Endodermal cell (in vitro differentiated cells): ENCODE measurements around the gene PAEP. TPM values are rescaled to one million over a fixed set of nuclear protein-coding genes. Genes with fewer than 3 reads are reported as not detected.

ENCODE experiments used
- DNase-seq: peaks from one replicate; pipeline ENCODE4 v3.0.0-alpha.2; 2017
- H3K27ac ChIP-seq: 2 replicates; pipeline ENCODE4 v1.5.1; 2013; ENCODE audit warnings: mild to moderate bottlenecking, low read depth, low read length, moderate library complexity
- H3K27me3 ChIP-seq: 2 replicates; pipeline ENCODE4 v1.6.1; 2013; ENCODE audit warnings: mild to moderate bottlenecking, low read length, moderate library complexity; ENCODE audit not compliant: insufficient read depth, control insufficient read depth, poor library complexity, severe bottlenecking
- H3K36me3 ChIP-seq: 2 replicates; pipeline ENCODE4 v1.7.0; 2013; ENCODE audit warnings: mild to moderate bottlenecking, low read length, moderate library complexity; ENCODE audit not compliant: control insufficient read depth, insufficient read depth
- H3K4me1 ChIP-seq: one replicate; pipeline ENCODE4 v1.7.0; 2013; ENCODE audit warnings: low read length; ENCODE audit not compliant: control insufficient read depth, insufficient read depth
- H3K4me3 ChIP-seq: 2 replicates; pipeline ENCODE4 v1.5.1; 2013; ENCODE audit warnings: mild to moderate bottlenecking, low read length, moderate library complexity
- H3K9ac ChIP-seq: 2 replicates; pipeline ENCODE4 v1.6.1; 2013; ENCODE audit warnings: mild to moderate bottlenecking, low read length, moderate library complexity; ENCODE audit not compliant: poor library complexity, severe bottlenecking; ENCODE audit errors: extremely low read depth
- H3K9me3 ChIP-seq: 2 replicates; pipeline ENCODE4 v1.6.1; 2013; ENCODE audit warnings: mild to moderate bottlenecking, low read length, moderate library complexity; ENCODE audit not compliant: control insufficient read depth
- H3K27ac Mint-ChIP-seq: 2 replicates; pipeline ENCODE4 v1.8.0; 2020; ENCODE audit warnings: mixed read lengths
- H3K27me3 Mint-ChIP-seq: 2 replicates; pipeline ENCODE4 v1.8.0; 2021; ENCODE audit warnings: mild to moderate bottlenecking, mixed read lengths; ENCODE audit not compliant: insufficient read depth
- H3K36me3 Mint-ChIP-seq: 2 replicates; pipeline ENCODE4 v1.8.0; 2020; ENCODE audit warnings: low read depth, mixed read lengths
- H3K4me1 Mint-ChIP-seq: 2 replicates; pipeline ENCODE4 v1.8.0; 2020; ENCODE audit warnings: mixed read lengths
- H3K4me3 Mint-ChIP-seq: 2 replicates; pipeline ENCODE4 v1.8.0; 2020; ENCODE audit warnings: mild to moderate bottlenecking, moderate library complexity, mixed read lengths
- H3K9me3 Mint-ChIP-seq: 2 replicates; pipeline ENCODE4 v1.8.0; 2020; ENCODE audit warnings: mild to moderate bottlenecking, mixed read lengths
- WGBS, 2 experiments: methylation state at CpG; one replicate each; pipeline versions ENCODE4 v1.1.5 to v1.1.7; 2013; ENCODE audit warnings: missing lambda C conversion rate in 2 of 2, mixed read lengths in 1 of 2; ENCODE audit not compliant: insufficient coverage in 1 of 2, insufficient read length in 1 of 2; 5-methylcytosine and 5-hydroxymethylcytosine counted together
- total RNA-seq, 2 donors: library from RNA; stranded (reverse); fragmentation: NEBNext Ultra II Directional in 1 of 2; extraction: Animal tissue kit (Norgen Biotek cat#: 25700) in 1 of 2; gene quantifications; 2 replicates in 1 of 2; 3 replicates in 1 of 2; pipeline ENCODE4 v1.2.1, GENCODE V29; 2021
- TF ChIP-seq, protein P1 (sequence below): fragments of 200-600 bp; sonication (generic); conservative IDR thresholded peaks from 2 replicates; pipeline ENCODE4 v1.5.0; 2021; ENCODE audit warnings: antibody characterized with exemption, mild to moderate bottlenecking

PAEP gene
- total RNA-seq, 2 donors from 2014 or later, result not detected

DNA sequence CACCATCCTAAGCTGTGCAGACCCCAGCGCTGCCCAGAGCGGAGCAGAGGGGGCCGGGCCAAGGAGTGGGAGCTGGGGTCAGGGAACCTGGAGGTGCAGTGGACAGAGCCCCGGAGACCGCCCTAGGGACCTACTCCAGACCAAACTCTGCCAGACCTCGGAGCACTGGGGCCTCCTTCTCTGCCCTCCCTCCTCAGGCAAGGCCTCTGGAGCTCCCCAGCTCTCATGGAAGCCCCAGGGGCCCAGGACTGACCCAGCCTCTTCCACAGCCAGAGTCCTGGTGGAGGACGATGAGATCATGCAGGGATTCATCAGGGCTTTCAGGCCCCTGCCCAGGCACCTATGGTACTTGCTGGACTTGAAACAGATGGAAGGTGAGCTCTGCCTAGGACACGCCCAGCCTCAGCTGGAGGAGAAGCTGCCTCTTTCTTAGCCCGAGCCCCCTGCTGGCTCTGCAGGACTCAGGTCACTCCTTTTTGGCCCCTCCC lies 3.6 kb downstream of the PAEP start:
- TF ChIP-seq, protein P1, sequence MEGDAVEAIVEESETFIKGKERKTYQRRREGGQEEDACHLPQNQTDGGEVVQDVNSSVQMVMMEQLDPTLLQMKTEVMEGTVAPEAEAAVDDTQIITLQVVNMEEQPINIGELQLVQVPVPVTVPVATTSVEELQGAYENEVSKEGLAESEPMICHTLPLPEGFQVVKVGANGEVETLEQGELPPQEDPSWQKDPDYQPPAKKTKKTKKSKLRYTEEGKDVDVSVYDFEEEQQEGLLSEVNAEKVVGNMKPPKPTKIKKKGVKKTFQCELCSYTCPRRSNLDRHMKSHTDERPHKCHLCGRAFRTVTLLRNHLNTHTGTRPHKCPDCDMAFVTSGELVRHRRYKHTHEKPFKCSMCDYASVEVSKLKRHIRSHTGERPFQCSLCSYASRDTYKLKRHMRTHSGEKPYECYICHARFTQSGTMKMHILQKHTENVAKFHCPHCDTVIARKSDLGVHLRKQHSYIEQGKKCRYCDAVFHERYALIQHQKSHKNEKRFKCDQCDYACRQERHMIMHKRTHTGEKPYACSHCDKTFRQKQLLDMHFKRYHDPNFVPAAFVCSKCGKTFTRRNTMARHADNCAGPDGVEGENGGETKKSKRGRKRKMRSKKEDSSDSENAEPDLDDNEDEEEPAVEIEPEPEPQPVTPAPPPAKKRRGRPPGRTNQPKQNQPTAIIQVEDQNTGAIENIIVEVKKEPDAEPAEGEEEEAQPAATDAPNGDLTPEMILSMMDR, result no peak
- Histone ChIP-seq H3K36me3 (no peaks in the 10 kb centered on the region), H3K9ac (no peak overlapping the region), H3K27me3 (no peaks in the 10 kb centered on the region), H3K27ac (no peak overlapping the region), H3K9me3 (peaks cover 12% of the 10 kb centered on the region), H3K4me1 (no peaks in the 10 kb centered on the region), H3K4me3 (no peak overlapping the region)
- no peak overlapping the region for H3K27ac Mint-ChIP-seq
- H3K4me1 Mint-ChIP-seq, result no peaks in the 10 kb centered on the region
- no peak overlapping the region for H3K4me3 Mint-ChIP-seq
- WGBS, 2 experiments, result 87 to 90% methylated on average over 3 to 9 of the region's 9 CpGs
- no peaks in the 10 kb centered on the region for H3K36me3 Mint-ChIP-seq
- H3K27me3 Mint-ChIP-seq, result no peaks in the 10 kb centered on the region
- H3K9me3 Mint-ChIP-seq, result peaks cover 12% of the 10 kb centered on the region
- no peak for DNase-seq

DNA sequence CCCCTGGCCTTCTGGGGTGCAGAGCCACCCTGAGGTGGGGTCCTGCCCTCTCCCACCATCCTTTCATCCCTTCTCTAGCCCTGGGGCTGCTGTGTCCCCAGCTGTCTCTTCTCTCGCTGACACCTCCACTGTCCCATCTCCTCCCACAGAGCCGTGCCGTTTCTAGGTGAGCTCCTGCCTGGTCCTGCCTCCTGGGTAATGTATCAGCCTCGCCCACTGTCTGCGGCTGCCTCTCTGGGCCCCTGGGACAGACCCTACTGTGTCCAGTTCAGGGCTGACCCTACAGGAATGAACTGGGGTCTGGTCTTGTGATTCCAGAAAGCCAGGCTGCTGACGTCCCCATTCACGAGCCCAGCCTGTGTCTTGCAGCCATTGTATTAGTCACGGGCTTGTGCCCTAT lies 4.1 kb downstream of the PAEP start:
- peak overlapping the region; percentile 42 for H3K27ac Mint-ChIP-seq
- TF ChIP-seq, protein P1, result no peak
- Histone ChIP-seq H3K9ac (no peak overlapping the region), H3K36me3 (no peaks in the 10 kb centered on the region), H3K27me3 (no peaks in the 10 kb centered on the region), H3K4me3 (no peak overlapping the region), H3K9me3 (peaks cover 12% of the 10 kb centered on the region), H3K4me1 (no peaks in the 10 kb centered on the region), H3K27ac (no peak overlapping the region)
- H3K9me3 Mint-ChIP-seq, result peaks cover 12% of the 10 kb centered on the region
- no peaks in the 10 kb centered on the region for H3K4me1 Mint-ChIP-seq
- peak; percentile 46 for DNase-seq
- H3K27me3 Mint-ChIP-seq, result no peaks in the 10 kb centered on the region
- H3K4me3 Mint-ChIP-seq, result no peak overlapping the region
- 86 to 91% methylated on average over 4 to 8 of the region's 8 CpGs for WGBS, 2 experiments
- no peaks in the 10 kb centered on the region for H3K36me3 Mint-ChIP-seq

DNA sequence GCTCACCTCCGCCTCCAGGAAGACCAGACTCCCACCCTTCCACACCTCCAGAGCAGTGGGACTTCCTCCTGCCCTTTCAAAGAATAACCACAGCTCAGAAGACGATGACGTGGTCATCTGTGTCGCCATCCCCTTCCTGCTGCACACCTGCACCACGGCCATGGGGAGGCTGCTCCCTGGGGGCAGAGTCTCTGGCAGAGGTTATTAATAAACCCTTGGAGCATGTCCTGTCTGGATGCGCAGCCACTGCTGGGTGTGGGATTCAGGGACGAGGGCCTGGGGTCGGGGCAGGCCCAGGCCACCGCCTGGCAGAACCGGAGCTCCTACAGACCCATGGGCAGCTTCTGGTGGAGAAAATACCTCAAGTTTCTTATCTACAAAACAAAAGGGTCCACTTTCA lies 5.0 kb downstream of the PAEP start:
- no peaks in the 10 kb centered on the region for H3K36me3 ChIP-seq
- H3K4me3 ChIP-seq, result no peak overlapping the region
- WGBS, 2 experiments, result 91 to 96% methylated on average over 7 to 10 of the region's 10 CpGs
- no peaks in the 10 kb centered on the region for H3K4me1 ChIP-seq
- no peaks in the 10 kb centered on the region for H3K27me3 ChIP-seq
- no peak overlapping the region for H3K9ac ChIP-seq
- H3K9me3 Mint-ChIP-seq, result peaks cover 12% of the 10 kb centered on the region
- H3K36me3 Mint-ChIP-seq, result no peaks in the 10 kb centered on the region
- DNase-seq, result peak; percentile 24
- TF ChIP-seq, protein P1, result no peak
- H3K4me1 Mint-ChIP-seq, result no peaks in the 10 kb centered on the region
- H3K4me3 Mint-ChIP-seq, result no peak overlapping the region
- no peak overlapping the region for H3K27ac ChIP-seq
- H3K9me3 ChIP-seq, result peaks cover 12% of the 10 kb centered on the region
- H3K27me3 Mint-ChIP-seq, result no peaks in the 10 kb centered on the region
- no peak overlapping the region for H3K27ac Mint-ChIP-seq
